KMS-11 (cell line): ENCODE measurements around the gene ZNF541.

Experiments used
- H2AFZ ChIP-seq: fragments of 200-600 bp; sonication (generic); 2 replicates; pipeline ENCODE4 v1.6.1; 2016; ENCODE audit warnings: antibody characterized with exemption, mixed run types, low read depth
- H3K27ac ChIP-seq: fragments of 200-600 bp; sonication (generic); 2 replicates; pipeline ENCODE4 v1.6.1; 2016; ENCODE audit warnings: mild to moderate bottlenecking, mixed run types
- H3K27me3 ChIP-seq: fragments of 200-600 bp; sonication (generic); 2 replicates; pipeline ENCODE4 v1.6.1; 2017; ENCODE audit warnings: mild to moderate bottlenecking, low read depth, mixed run types, moderate library complexity; ENCODE audit not compliant: insufficient read depth
- H3K36me3 ChIP-seq: fragments of 200-600 bp; sonication (generic); 2 replicates; pipeline ENCODE4 v1.6.1; 2017; ENCODE audit warnings: mild to moderate bottlenecking, mixed run types; ENCODE audit not compliant: insufficient read depth
- H3K4me1 ChIP-seq: fragments of 200-600 bp; sonication (generic); 2 replicates; pipeline ENCODE4 v1.6.1; 2016; ENCODE audit warnings: mild to moderate bottlenecking, low read depth, mixed run types; ENCODE audit not compliant: poor library complexity, severe bottlenecking
- H3K4me2 ChIP-seq: fragments of 200-600 bp; sonication (generic); 2 replicates; pipeline ENCODE4 v1.7.0; 2016; ENCODE audit warnings: mild to moderate bottlenecking, mixed run types
- H3K4me3 ChIP-seq: fragments of 200-600 bp; sonication (generic); IDR thresholded peaks from 2 replicates; pipeline ENCODE4 v1.6.1; 2017; ENCODE audit warnings: low read depth, low read length, mixed read lengths; ENCODE audit not compliant: insufficient read depth
- H3K79me2 ChIP-seq: fragments of 200-600 bp; sonication (generic); 2 replicates; pipeline ENCODE4 v1.6.1; 2016; ENCODE audit warnings: low read depth, mixed run types; ENCODE audit not compliant: insufficient read depth
- H3K9ac ChIP-seq: fragments of 200-600 bp; sonication (generic); 2 replicates; pipeline ENCODE4 v1.6.1; 2016; ENCODE audit warnings: mild to moderate bottlenecking, mixed run types
- H4K20me1 ChIP-seq: fragments of 200-600 bp; sonication (generic); 2 replicates; pipeline ENCODE4 v1.6.1; 2016; ENCODE audit warnings: mild to moderate bottlenecking, mixed run types; ENCODE audit not compliant: insufficient read depth
- CTCF ChIP-seq: fragments of 200-600 bp; sonication (generic); conservative IDR thresholded peaks from 2 replicates; pipeline ENCODE4 v1.6.1; 2017; ENCODE audit warnings: low read depth, mild to moderate bottlenecking, antibody characterized with exemption, low read length, moderate library complexity, mixed read lengths

ZNF541 gene

DNA sequence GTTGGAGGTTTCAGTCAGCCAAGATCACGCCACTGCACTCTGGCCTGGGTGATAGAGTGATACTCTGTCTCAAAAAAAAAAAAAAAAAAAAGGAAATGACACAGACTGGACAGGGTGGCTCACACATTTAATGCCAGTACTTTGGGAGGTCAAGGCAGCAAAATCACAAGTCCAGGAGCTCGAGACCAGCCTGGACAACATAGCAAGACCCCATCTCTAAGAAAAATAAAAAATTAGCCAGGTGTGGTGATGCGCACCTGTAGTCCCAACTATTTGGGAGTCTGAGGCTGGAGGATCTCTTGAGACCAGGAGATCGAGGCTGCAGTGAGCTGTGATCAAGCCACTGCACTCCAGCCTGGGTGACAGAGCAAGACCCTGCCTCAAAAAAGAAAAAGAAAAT, 35.5 kb downstream of the ZNF541 start:
- Histone ChIP-seq H3K4me1 (peaks cover 25% of the 10 kb centered on the region), H3K36me3 (no peaks in the 10 kb centered on the region), H3K4me3 (no peak overlapping the region), H2AFZ (no peak overlapping the region), H4K20me1 (no peaks in the 10 kb centered on the region), H3K79me2 (no peaks in the 10 kb centered on the region), H3K27ac (no peak overlapping the region), H3K27me3 (no peaks in the 10 kb centered on the region), H3K4me2 (no peak overlapping the region), H3K9ac (no peak overlapping the region)
- TF ChIP-seq CTCF = no peak

- H3K4me3 ChIP-seq = no peak overlapping the region
- no peak for TF ChIP-seq CTCF
- no peaks in the 10 kb centered on the region for H3K79me2 ChIP-seq
- no peaks in the 10 kb centered on the region for H3K36me3 ChIP-seq
- no peak overlapping the region for H2AFZ ChIP-seq
- no peak overlapping the region for H3K4me2 ChIP-seq
- no peak overlapping the region for H3K9ac ChIP-seq
- no peak overlapping the region for H3K27ac ChIP-seq
- H3K4me1 ChIP-seq = peaks cover 4% of the 10 kb centered on the region
- H4K20me1 ChIP-seq = no peaks in the 10 kb centered on the region
- no peaks in the 10 kb centered on the region for H3K27me3 ChIP-seq
These were observed 38.3 kb downstream of the ZNF541 start for GRCh38 chr19:47534628-47535027.

DNA sequence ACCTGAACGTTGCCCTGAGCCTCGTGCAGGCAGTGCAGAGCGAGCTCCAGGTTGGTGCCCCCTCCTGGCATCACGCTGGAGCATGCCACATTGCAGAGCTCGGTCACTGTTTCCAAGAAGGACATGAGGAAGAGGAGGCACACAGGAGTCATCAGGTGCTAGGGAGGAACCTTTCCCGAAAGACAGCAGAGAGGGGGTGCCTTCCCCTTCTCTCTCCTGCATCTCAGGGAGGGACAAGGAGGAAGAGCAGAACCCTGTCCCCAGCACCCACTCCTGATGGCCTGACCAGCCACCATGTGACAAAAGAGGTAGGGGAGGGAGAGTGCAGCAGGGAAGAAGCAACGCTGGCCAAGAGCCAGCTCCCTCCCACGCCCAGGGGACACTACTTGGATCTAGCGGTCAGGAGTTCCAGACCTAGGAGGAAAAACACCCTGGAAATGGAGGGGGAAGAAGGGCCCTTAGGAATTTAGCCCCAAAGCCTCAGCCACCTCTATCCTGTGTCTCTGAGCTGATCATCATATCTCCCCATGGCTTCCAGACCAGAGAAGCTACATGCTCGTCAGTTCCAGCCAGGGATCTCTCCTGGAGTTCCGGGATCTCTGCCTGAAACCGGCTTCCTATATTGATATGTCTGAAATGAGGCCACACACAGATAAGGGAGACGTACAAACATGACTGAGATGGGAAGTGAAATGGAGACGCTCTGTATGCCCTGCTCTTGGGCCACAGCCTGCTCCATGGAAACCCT, 41.1 kb downstream of the ZNF541 start:
- Histone ChIP-seq H3K4me2 (no peak overlapping the region), H3K27me3 (peaks cover 5% of the 10 kb centered on the region; the same call in 1 of the 2 replicates), H3K9ac (no peak overlapping the region), H3K79me2 (no peaks in the 10 kb centered on the region), H3K4me3 (no peak overlapping the region), H3K27ac (no peak overlapping the region), H3K36me3 (no peaks in the 10 kb centered on the region), H3K4me1 (no peaks in the 10 kb centered on the region), H2AFZ (no peak overlapping the region), H4K20me1 (no peaks in the 10 kb centered on the region)
- no peak for TF ChIP-seq CTCF

DNA sequence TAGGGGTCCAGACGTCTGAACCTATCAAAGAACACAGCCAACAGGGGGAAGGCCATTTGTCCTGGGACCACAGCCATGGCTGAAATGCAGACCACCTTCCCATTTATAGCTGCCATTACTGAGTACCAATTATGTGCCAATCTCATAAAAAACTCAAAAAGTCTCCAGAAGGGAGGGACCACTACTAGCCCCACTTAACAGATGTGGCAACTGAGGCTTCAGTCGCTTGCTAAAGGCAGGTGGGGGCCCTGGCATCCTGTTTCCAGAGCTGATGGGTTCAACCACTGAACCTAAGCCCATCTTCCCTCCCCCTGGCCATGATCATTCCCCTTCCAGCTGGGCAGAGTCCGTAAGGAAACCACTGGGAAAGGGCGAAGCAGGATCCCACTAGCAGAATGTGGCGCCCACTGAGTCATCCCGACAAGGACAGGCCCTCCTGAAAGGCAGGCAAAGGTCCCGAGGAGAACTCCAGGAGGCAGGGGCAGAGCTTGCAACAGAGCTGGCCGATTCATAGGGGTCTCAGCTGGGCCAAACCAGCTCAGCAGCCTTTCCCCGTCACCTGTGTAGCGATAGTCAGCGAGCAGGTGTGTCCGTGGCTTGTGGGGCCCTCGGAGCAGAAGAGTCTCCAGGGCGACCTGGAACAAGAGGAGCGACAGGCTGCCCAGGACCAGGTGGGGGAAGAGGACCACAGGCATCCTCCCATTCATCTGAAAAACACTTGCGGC, 43.8 kb downstream of the ZNF541 start:
- Histone ChIP-seq H3K79me2 (no peaks in the 10 kb centered on the region), H3K9ac (no peak overlapping the region), H4K20me1 (no peaks in the 10 kb centered on the region), H3K27me3 (peaks cover 5% of the 10 kb centered on the region; the same call in 1 of the 2 replicates), H2AFZ (no peak overlapping the region), H3K4me1 (no peaks in the 10 kb centered on the region), H3K36me3 (no peaks in the 10 kb centered on the region), H3K4me2 (no peak overlapping the region), H3K4me3 (no peak overlapping the region), H3K27ac (no peak overlapping the region)
- TF ChIP-seq CTCF = no peak
